ENCODE measurements around the gene GRK1.
"Not testable (repeated sequence)": the region's sequence is repeated elsewhere in the genome, so short reads cannot be mapped to it uniquely, and the experiment has no call there.

- TF ChIP-seq RAD21 (IDR thresholded peaks at IDR 0.05; ENCODE audit: low read length); CTCF (conservative IDR thresholded peaks at IDR 0.05; ENCODE audit: low read depth, low read length); MXI1 (IDR thresholded peaks at IDR 0.05; ENCODE audit: borderline replicate concordance, low read depth, low read length); MAFK (IDR thresholded peaks at IDR 0.05; ENCODE audit: low read depth, low read length); POLR2A (IDR thresholded peaks at IDR 0.05; ENCODE audit: low read depth, low read length); RCOR1 (IDR thresholded peaks at IDR 0.05; ENCODE audit: insufficient replicate concordance, low read length); USF2 (IDR thresholded peaks at IDR 0.05; ENCODE audit: low read depth, low read length); BHLHE40 (IDR thresholded peaks at IDR 0.05; ENCODE audit: low read depth, low read length); CHD1 (IDR thresholded peaks at IDR 0.05; ENCODE audit: low read depth, low read length); CEBPB (IDR thresholded peaks at IDR 0.05; ENCODE audit: low read depth, low read length); MAZ (IDR thresholded peaks at IDR 0.05; ENCODE audit: borderline replicate concordance, low read depth, low read length); ELK1 (IDR thresholded peaks at IDR 0.05; ENCODE audit: borderline replicate concordance, low read depth, low read length); NFE2L2 (IDR thresholded peaks at IDR 0.05; ENCODE audit: low read depth, low read length); SMC3 (IDR thresholded peaks at IDR 0.05; ENCODE audit: low read depth, low read length): not testable (repeated sequence)
Measured at GRCh38 chr13:113752211-113752986, 85.4 kb downstream of the GRK1 start.

All from IMR-90 (cell line).